HT-29 (cell line): Measurements from ENCODE around the gene TRPM3. TPM values are rescaled to one million over a fixed set of nuclear protein-coding genes. Genes with fewer than 3 reads are reported as not detected.

Experiments
- DNase-seq: peaks from one replicate; pipeline ENCODE4 v3.0.0-alpha.2; 2015; ENCODE audit warnings: low spot score
- small RNA-seq: library from RNA; depleted of rRNA; stranded (forward); fragments of <200 nt; gene quantifications from one replicate; pipeline ENCODE3, GENCODE V24; 2014
- total RNA-seq: library from RNA; depleted of rRNA; stranded (reverse); fragments of >200 nt; shearing (Covaris generic); gene quantifications from 2 replicates; pipeline ENCODE4 v1.2.3, GENCODE V29; 2014

TRPM3 gene
- total RNA-seq, 1 experiment from 2014 or later: not detected

GRCh38 chr9:70488793-70489105 lies 632.7 kb downstream of the TRPM3 start:
- no peak for DNase-seq

- no peak for DNase-seq
These were observed 633.2 kb downstream of the TRPM3 start for GRCh38 chr9:70488098-70488792.

- no peak for DNase-seq
These were observed 635.3 kb downstream of the TRPM3 start for GRCh38 chr9:70486127-70486526.

- no peak for DNase-seq
These were observed 636.1 kb downstream of the TRPM3 start for GRCh38 chr9:70485273-70485858.

GRCh38 chr9:70484232-70485130 lies 636.9 kb downstream of the TRPM3 start:
- DNase-seq: peak; percentile 72

- DNase-seq: no peak
These were observed 640.0 kb downstream of the TRPM3 start for GRCh38 chr9:70481471-70481870.

GRCh38 chr9:70480405-70480980 lies 640.9 kb downstream of the TRPM3 start:
- DNase-seq: peak; percentile 42

GRCh38 chr9:70479880-70480291 lies 641.5 kb downstream of the TRPM3 start:
- DNase-seq: peak; percentile 28

Small RNAs within 50 kb of the gene (small RNA-seq; reads per million reads assigned to genes)
- gene MIR204 (not detected), gene RN7SL726P (not detected)
